SK-N-SH (cell line): Measurements from ENCODE around the gene LRRC72.

Experiments
- JUND ChIP-seq: IDR thresholded peaks from 2 replicates; pipeline ENCODE4 v1.4.0; 2012
- TF ChIP-seq, protein P1 (sequence below): fragments of 200-600 bp; sonication (generic); IDR thresholded peaks from 2 replicates; pipeline ENCODE4 v1.6.1; 2017; ENCODE audit warnings: antibody characterized with exemption, mild to moderate bottlenecking, moderate library complexity

DNA sequence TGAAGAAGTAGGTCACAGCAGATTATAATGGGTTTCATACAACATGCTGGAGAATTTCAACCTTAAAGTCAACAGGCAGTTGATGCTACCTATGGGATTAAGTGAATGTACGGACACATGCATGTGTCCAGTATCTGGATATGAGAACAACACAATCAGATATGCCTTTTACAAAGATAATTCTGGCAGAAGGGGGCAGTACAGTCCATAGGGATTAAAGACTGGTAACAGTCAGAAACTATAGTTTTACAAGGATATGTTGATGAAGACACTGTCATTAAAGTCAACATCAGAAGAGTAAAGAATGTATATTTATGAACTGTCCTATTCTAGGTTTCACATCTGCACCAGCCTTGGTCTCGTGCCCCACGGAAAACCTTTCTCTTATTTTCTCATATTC, 77.4 kb downstream of the LRRC72 start:
- TF ChIP-seq, protein P1, sequence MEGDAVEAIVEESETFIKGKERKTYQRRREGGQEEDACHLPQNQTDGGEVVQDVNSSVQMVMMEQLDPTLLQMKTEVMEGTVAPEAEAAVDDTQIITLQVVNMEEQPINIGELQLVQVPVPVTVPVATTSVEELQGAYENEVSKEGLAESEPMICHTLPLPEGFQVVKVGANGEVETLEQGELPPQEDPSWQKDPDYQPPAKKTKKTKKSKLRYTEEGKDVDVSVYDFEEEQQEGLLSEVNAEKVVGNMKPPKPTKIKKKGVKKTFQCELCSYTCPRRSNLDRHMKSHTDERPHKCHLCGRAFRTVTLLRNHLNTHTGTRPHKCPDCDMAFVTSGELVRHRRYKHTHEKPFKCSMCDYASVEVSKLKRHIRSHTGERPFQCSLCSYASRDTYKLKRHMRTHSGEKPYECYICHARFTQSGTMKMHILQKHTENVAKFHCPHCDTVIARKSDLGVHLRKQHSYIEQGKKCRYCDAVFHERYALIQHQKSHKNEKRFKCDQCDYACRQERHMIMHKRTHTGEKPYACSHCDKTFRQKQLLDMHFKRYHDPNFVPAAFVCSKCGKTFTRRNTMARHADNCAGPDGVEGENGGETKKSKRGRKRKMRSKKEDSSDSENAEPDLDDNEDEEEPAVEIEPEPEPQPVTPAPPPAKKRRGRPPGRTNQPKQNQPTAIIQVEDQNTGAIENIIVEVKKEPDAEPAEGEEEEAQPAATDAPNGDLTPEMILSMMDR = peak; percentile 41
- TF ChIP-seq JUND = no peak
